ENCODE measurements around the gene FFAR2. TPM values are rescaled to one million over a fixed set of nuclear protein-coding genes. Genes with fewer than 3 reads are reported as not detected.

The FFAR2 gene
- not detected in 5 replicates for total RNA-seq (2022; extraction: Qiagen RNA extraction; ENCODE audit: low read depth)

DNA sequence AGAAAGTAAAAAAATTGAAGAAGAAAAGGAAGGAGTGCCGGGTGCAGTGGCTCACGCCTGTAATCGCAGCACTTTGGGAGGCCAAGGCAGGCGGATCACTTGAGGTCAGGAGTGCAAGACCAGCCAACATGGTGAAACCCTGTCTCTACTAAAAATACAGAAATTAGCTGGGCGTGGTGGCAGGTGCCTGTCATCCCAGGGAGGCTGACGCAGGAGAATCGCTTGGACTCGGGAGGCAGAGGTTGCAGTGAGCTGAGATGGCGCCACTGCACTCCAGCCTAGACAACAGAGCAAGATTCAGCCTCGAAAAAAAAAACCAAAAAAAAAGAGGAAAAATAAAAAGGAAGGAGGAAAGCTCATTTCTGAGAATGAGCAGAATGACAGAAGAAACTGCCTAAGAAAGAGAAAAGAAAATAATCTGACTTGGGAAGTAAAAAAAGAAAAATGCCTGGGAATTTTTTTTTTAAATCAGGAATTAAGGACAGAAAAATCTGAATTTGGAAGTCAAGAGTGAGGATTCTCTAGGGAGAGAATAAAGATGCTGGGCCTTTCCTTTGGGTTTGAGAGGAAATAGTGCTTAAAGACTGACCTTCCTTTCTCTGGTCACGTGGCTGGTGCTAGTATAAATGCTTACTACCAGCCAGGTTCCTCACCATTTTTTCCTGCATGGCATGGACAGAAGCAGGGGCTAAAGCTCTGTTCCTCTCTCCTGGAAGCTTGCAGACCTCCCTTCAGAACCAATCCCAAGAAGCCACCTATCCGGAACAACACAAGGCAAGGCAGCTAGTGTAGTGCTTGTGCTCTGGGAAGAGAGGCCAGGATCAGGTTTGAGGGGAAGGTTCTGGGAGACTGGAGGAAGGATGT is at the start of gene FFAR2:
FFAR2 (plus strand) TSS at position 652 of the 864 bp plus-strand sequence. CDS start 1,458 bp downstream, outside the sequence.

GRCh38 chr19:35490364-35490763 is 42.3 kb downstream of the FFAR2 start, which contains the start of gene KRTDAP:
Gene KRTDAP, minus strand, starts transcription at chr19:35490464. Its CDS starts 22 bp downstream, at chr19:35490442.

Other genes starting within 250 kb of the FFAR2 start
- gene FAM187B, start 219.5 kb upstream of the FFAR2 start, total RNA-seq (2022; extraction: Qiagen RNA extraction; ENCODE audit: low read depth) = not detected in 5 replicates
- 6.4 to 11.6 TPM (median 10.4 TPM) in 5 replicates for gene LSR, start 199.3 kb upstream of the FFAR2 start, total RNA-seq (2022; extraction: Qiagen RNA extraction; ENCODE audit: low read depth)
- gene USF2, start 179.3 kb upstream of the FFAR2 start, total RNA-seq (2022; extraction: Qiagen RNA extraction; ENCODE audit: low read depth) = 129 to 163 TPM (median 162 TPM) in 5 replicates
- 0.31 TPM in 1 of 5 replicates, not detected in the others for gene HAMP, start 165.7 kb upstream of the FFAR2 start, total RNA-seq (2022; extraction: Qiagen RNA extraction; ENCODE audit: low read depth)
- not detected in 5 replicates for gene MAG, start 156.1 kb upstream of the FFAR2 start, total RNA-seq (2022; extraction: Qiagen RNA extraction; ENCODE audit: low read depth)
- 0.49 to 2.2 TPM (median 0.81 TPM) in 5 replicates for gene CD22, start 119.1 kb upstream of the FFAR2 start, total RNA-seq (2022; extraction: Qiagen RNA extraction; ENCODE audit: low read depth)
- 0.06 TPM in 1 of 5 replicates, not detected in the others for gene FFAR1, start 100.4 kb upstream of the FFAR2 start, total RNA-seq (2022; extraction: Qiagen RNA extraction; ENCODE audit: low read depth)
- gene FFAR3, start 89.8 kb upstream of the FFAR2 start, total RNA-seq (2022; extraction: Qiagen RNA extraction; ENCODE audit: low read depth) = not detected in 5 replicates
- not detected in 5 replicates for gene GPR42, start 77.2 kb upstream of the FFAR2 start, total RNA-seq (2022; extraction: Qiagen RNA extraction; ENCODE audit: low read depth)
- gene KRTDAP, start 42.2 kb downstream of the FFAR2 start, total RNA-seq (2022; extraction: Qiagen RNA extraction; ENCODE audit: low read depth) = not detected in 5 replicates
- gene DMKN, start 65.4 kb downstream of the FFAR2 start, total RNA-seq (2022; extraction: Qiagen RNA extraction; ENCODE audit: low read depth) = 29.0 to 46.4 TPM (median 36.8 TPM) in 5 replicates
- gene SBSN, start 80.1 kb downstream of the FFAR2 start, total RNA-seq (2022; extraction: Qiagen RNA extraction; ENCODE audit: low read depth) = 2.0 to 3.9 TPM (median 2.9 TPM) in 5 replicates
- not detected in 5 replicates for gene GAPDHS, start 85.2 kb downstream of the FFAR2 start, total RNA-seq (2022; extraction: Qiagen RNA extraction; ENCODE audit: low read depth)
- 378 to 437 TPM (median 424 TPM) in 5 replicates for gene TMEM147, start 97.4 kb downstream of the FFAR2 start, total RNA-seq (2022; extraction: Qiagen RNA extraction; ENCODE audit: low read depth)
- gene ATP4A, start 115.4 kb downstream of the FFAR2 start, total RNA-seq (2022; extraction: Qiagen RNA extraction; ENCODE audit: low read depth) = not detected in 5 replicates
- not detected in 5 replicates for gene PMIS2, start 137.9 kb downstream of the FFAR2 start, total RNA-seq (2022; extraction: Qiagen RNA extraction; ENCODE audit: low read depth)
- 11.9 to 16.6 TPM (median 15.7 TPM) in 5 replicates for gene HAUS5, start 164.5 kb downstream of the FFAR2 start, total RNA-seq (2022; extraction: Qiagen RNA extraction; ENCODE audit: low read depth)
- gene RBM42, start 180.8 kb downstream of the FFAR2 start, total RNA-seq (2022; extraction: Qiagen RNA extraction; ENCODE audit: low read depth) = 137 to 219 TPM (median 210 TPM) in 5 replicates
- gene ETV2, start 193.5 kb downstream of the FFAR2 start, total RNA-seq (2022; extraction: Qiagen RNA extraction; ENCODE audit: low read depth) = 1.4 to 2.8 TPM (median 2.2 TPM) in 5 replicates
- 1,299 to 1,635 TPM (median 1,348 TPM) in 5 replicates for gene COX6B1, start 200.1 kb downstream of the FFAR2 start, total RNA-seq (2022; extraction: Qiagen RNA extraction; ENCODE audit: low read depth)
- gene UPK1A, start 218.3 kb downstream of the FFAR2 start, total RNA-seq (2022; extraction: Qiagen RNA extraction; ENCODE audit: low read depth) = 0.67 to 0.99 TPM (median 0.85 TPM) in 5 replicates